ENCODE measurements around the gene CLEC16A.

The CLEC16A gene

DNA sequence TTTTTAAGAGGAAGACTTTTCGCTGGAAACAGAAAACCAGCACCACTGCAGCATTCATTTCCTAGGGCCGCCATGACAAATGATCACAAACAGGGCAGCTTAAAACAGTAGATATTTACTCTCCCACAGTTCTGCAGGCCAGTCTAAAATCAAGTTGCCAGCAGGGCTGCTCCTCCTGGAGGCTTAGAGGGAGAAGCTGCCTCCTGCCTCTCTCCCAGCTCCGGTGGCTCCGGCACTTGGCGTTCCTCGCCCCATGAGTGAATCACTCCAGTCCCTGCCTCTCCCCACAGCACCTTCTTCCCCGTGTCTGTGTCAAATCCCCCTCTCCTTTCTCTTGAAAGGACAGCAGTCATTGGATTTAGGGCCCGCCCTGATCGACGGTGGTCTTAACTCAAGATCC lies 239.6 kb downstream of the CLEC16A start:
- no peak overlapping the region for H3K4me3 ChIP-seq (ENCODE audit: low read depth, low read length)
- DNase-seq (ENCODE audit: low read depth): no peak

DNA sequence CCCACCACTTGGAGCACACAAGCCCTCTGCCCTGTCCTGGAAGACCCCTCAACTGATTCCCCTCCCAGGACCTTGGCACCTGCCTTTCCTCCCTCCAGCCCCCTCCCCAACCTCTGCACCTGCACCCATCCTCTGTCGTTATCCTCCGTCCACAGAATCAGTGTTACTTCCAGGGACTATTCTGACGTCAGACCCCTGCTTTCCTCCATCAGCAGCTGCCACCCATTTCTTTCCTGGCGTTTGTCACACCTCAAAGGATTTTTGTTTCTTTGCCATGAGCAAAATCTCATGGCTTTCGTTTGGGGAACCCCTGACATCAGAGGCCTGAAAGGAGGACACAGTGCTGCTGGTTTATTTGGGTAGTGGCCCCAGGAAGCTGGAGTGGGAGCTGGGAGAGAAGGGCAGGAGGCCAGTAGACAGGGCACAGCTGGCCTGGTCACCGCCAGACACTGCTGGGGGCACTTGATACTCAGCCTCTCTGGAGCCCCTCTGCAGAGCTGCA lies 243.2 kb downstream of the CLEC16A start:
- DNase-seq (ENCODE audit: low read depth): no peak

More for the DNA sequence above, 239.6 kb downstream of the CLEC16A start:
- TF ChIP-seq, protein P1, sequence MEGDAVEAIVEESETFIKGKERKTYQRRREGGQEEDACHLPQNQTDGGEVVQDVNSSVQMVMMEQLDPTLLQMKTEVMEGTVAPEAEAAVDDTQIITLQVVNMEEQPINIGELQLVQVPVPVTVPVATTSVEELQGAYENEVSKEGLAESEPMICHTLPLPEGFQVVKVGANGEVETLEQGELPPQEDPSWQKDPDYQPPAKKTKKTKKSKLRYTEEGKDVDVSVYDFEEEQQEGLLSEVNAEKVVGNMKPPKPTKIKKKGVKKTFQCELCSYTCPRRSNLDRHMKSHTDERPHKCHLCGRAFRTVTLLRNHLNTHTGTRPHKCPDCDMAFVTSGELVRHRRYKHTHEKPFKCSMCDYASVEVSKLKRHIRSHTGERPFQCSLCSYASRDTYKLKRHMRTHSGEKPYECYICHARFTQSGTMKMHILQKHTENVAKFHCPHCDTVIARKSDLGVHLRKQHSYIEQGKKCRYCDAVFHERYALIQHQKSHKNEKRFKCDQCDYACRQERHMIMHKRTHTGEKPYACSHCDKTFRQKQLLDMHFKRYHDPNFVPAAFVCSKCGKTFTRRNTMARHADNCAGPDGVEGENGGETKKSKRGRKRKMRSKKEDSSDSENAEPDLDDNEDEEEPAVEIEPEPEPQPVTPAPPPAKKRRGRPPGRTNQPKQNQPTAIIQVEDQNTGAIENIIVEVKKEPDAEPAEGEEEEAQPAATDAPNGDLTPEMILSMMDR (IDR thresholded peaks at IDR 0.05; ENCODE audit: low read depth, low read length, missing control alignments): no peak

DNA sequence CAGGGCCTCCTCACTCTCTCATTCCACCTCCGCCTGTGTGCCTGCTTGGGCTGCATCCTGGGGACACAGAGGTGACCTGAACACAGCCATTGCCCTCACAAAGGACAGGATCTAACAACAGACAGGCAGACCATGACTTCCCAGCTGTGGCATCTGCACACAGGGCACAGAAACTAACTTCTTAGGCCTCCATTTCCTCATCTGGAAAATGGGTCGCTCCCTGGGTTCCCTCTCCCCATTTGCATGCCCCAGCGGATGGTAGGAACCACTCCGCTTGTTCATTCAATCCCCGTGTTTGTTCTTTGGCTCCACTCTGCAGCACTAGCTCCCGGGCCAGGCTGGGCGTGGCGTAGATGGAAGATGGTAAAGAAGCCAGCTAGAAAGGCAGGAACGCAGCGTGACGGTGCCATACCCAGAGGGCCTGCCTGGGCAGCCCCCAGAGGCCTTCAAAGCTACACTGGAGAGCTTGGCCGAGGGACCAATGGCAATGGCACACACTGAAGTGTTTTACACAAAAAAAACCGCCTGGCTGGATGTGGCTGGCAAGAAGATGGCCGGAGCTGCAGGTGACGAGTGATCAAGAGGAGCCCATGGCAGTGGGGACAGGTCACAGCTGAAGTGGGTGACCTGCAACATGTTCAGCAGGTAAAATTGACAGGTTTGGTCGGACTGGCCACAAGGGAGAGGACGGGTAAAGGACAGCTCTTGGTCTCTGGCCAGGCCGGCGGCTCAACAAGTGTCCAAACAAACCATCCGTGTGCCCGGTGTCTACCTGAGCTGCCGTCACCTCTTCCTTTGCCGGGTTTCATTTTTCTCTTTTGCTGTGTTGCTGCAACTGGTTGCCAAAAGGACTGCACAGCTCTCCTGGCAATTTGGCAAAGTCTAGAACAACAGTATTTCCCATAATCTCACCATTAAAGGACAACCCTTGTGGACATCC lies 244.7 kb downstream of the CLEC16A start:
- DNase-seq (ENCODE audit: low read depth): no peak
- TF ChIP-seq, protein P1 (IDR thresholded peaks at IDR 0.05; ENCODE audit: low read depth, low read length, missing control alignments): no peak
- no peak overlapping the region for H3K4me3 ChIP-seq (ENCODE audit: low read depth, low read length)

More for the DNA sequence above, 243.2 kb downstream of the CLEC16A start:
- TF ChIP-seq, protein P1 (IDR thresholded peaks at IDR 0.05; ENCODE audit: low read depth, low read length, missing control alignments): no peak
- no peak overlapping the region for H3K4me3 ChIP-seq (ENCODE audit: low read depth, low read length)

DNA sequence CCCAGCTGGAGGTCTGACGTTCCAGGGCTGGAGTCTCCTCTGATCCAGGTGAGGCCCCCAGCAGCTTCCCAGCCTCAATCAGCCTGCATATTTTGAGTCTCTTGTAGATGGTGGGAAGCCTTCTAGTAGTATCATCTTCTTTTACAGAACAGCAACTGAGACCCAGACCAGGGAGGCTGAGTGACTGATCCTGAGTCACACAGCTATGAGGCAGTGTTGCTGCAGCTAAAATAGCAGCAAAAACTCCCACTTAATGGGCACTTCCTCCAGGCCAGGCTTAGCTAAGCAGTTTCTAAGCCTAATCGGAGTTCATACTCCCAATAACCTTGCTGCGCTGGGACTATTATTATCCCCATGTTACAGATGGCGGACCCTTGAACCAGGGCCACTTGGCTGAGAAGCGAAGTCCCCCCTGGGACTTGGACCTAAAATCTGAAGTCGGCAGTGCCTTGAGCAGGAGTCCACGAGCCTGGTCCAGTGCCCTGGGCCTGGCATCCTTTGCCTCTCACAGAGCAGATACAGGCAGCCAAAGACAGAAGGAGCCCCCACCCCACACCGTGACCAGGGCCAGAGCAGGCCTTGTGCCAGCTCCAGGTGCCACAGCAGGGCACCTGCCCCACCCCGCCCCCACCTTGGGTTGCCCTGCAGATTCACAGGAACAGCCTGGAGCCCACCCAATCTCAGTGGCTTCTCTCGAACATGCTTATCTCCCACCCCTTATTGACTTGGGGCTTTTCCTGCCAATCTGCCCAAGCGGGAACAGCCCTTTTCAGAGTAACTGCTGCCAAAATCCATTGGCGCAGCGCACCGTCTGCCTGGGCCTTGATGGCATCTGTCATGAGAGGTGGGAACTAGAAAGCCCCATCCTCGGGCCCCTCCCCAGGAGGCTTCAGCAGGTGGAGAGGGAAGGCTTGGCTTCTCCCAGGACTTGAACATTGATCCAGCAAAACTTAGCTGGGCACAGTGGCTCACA lies 246.5 kb downstream of the CLEC16A start:
- DNase-seq (ENCODE audit: low read depth): no peak
- H3K4me3 ChIP-seq (ENCODE audit: low read depth, low read length): no peak overlapping the region
- TF ChIP-seq, protein P1 (IDR thresholded peaks at IDR 0.05; ENCODE audit: low read depth, low read length, missing control alignments): no peak

DNA sequence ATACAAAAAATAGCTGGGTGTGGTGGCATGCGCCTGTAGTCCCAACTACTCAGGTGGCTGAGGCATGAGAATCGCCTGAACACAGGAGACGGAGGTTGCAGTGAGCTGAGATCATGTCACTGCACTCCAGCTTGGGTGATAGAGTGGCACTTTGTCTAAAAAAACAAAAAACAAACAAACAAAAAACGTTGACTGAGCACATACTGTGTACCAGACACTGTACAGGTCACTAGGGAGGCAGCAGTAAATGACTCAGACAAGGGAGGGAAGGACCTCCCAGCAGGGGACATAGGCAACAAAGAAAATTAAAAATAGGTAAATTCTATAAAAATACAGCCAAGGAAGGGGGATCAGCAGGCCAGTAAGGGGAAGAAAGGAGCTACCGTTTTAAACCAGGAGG lies 247.3 kb downstream of the CLEC16A start:
- TF ChIP-seq, protein P1 (IDR thresholded peaks at IDR 0.05; ENCODE audit: low read depth, low read length, missing control alignments): no peak
- DNase-seq (ENCODE audit: low read depth): no peak
- no peak overlapping the region for H3K4me3 ChIP-seq (ENCODE audit: low read depth, low read length)

DNA sequence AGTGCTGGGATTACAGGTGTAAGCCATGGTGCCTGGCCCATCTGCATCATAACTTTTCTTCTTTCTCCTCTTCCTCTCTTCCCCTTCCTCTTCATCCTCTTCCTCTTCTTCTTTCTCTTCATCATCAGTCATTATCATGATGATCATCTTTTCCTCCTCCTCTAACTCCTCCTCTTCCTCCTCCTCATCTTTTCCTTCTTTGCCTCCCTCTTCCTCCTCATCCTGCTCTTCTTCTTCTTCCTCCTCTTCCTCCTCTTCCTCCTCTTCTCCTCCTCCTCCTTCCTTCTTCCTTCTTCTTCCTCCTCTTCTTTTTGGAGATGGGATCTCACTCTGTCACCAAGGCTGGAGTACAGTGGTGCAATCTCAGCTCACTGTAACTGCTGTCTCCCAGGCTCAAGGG lies 249.1 kb downstream of the CLEC16A start:
- DNase-seq (ENCODE audit: low read depth): no peak
- TF ChIP-seq, protein P1 (IDR thresholded peaks at IDR 0.05; ENCODE audit: low read depth, low read length, missing control alignments): no peak
- H3K4me3 ChIP-seq (ENCODE audit: low read depth, low read length): no peak overlapping the region
